Measurements from ENCODE around the gene SSR3. TPM values are rescaled to one million over a fixed set of nuclear protein-coding genes. Genes with fewer than 3 reads are reported as not detected.

SSR3 gene
- total RNA-seq, 1 experiment from 2014 or later: 177 TPM

- POLR2A ChIA-PET: no interaction called here
Measured at GRCh38 chr3:156601497-156601896, 46.6 kb upstream of the SSR3 start.

GRCh38 chr3:156600834-156601233 is 45.9 kb upstream of the SSR3 start:
- no peak for ATAC-seq
- H3K4me3 ChIP-seq (replicated peaks in 1 of 2; ENCODE audit: low read depth in 1 of 2, low read length in 2 of 2): no peak overlapping the region
- H3K9ac ChIP-seq (ENCODE audit: low read length): no peak overlapping the region
- no peak overlapping the region for H3K27ac ChIP-seq (ENCODE audit: low read depth, low read length)
- ChIA-PET CTCF (no interaction called here), POLR2A (no interaction called here), RAD21 (ENCODE audit: low non-redundant PET in 1 of 2, low total read pairs in 2 of 2, uncharacterized antibody in 2 of 2, unreplicated experiment in 2 of 2) (no interaction called here)
- no peaks in the 10 kb centered on the region for H3K36me3 ChIP-seq (ENCODE audit: control insufficient read depth in 1 of 2, insufficient read depth in 2 of 2, low read length in 2 of 2)
- intact Hi-C loops (cut with micrococcal nuclease): no loop called here
- BruUV-seq (replicated peaks): no TSS peak
- H3K4me1 ChIP-seq (ENCODE audit: control insufficient read depth in 1 of 2, insufficient read depth in 2 of 2, low read length in 2 of 2): peaks cover 0 to 19% of the 10 kb centered on the region in 2 experiments; a peak in 2 of 4 replicates
- no peak overlapping the region for H3K4me2 ChIP-seq (ENCODE audit: low read length)
- H4K20me1 ChIP-seq (ENCODE audit: insufficient read depth): no peaks in the 10 kb centered on the region
- H3K9me2 ChIP-seq (ENCODE audit: insufficient read depth): no peaks in the 10 kb centered on the region
- no peaks in the 10 kb centered on the region for H3K9me3 ChIP-seq (ENCODE audit: control insufficient read depth in 1 of 2, insufficient read depth in 1 of 2, low read depth in 1 of 2, low read length in 2 of 2)
- TF ChIP-seq SRF (IDR thresholded peaks at IDR 0.05; ENCODE audit: low read depth): no peak
- no peak for TF ChIP-seq ELF1 (IDR thresholded peaks at IDR 0.05; ENCODE audit: borderline replicate concordance, low read depth)
- TF ChIP-seq ZFX (IDR thresholded peaks at IDR 0.05): no peak
- TF ChIP-seq, protein P1, sequence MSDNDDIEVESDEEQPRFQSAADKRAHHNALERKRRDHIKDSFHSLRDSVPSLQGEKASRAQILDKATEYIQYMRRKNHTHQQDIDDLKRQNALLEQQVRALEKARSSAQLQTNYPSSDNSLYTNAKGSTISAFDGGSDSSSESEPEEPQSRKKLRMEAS (IDR thresholded peaks at IDR 0.05): no peak
- no peak for TF ChIP-seq POLR2AphosphoS5 (IDR thresholded peaks at IDR 0.05; ENCODE audit: low read depth, low read length)
- TF ChIP-seq, protein P2, sequence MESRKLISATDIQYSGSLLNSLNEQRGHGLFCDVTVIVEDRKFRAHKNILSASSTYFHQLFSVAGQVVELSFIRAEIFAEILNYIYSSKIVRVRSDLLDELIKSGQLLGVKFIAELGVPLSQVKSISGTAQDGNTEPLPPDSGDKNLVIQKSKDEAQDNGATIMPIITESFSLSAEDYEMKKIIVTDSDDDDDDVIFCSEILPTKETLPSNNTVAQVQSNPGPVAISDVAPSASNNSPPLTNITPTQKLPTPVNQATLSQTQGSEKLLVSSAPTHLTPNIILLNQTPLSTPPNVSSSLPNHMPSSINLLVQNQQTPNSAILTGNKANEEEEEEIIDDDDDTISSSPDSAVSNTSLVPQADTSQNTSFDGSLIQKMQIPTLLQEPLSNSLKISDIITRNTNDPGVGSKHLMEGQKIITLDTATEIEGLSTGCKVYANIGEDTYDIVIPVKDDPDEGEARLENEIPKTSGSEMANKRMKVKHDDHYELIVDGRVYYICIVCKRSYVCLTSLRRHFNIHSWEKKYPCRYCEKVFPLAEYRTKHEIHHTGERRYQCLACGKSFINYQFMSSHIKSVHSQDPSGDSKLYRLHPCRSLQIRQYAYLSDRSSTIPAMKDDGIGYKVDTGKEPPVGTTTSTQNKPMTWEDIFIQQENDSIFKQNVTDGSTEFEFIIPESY (IDR thresholded peaks at IDR 0.05; ENCODE audit: extremely low read depth, insufficient replicate concordance, low read length): no peak
- TF ChIP-seq CTCF (IDR thresholded peaks at IDR 0.05 in 2 of 3, conservative IDR thresholded peaks at IDR 0.05 in 1 of 3; ENCODE audit: borderline replicate concordance in 1 of 3, insufficient read depth in 1 of 3, low read depth in 2 of 3, low read length in 2 of 3): no peak
- no peak for TF ChIP-seq SIN3A (IDR thresholded peaks at IDR 0.05; ENCODE audit: low read depth)
- no peak for TF ChIP-seq EZH2phosphoT487 (IDR thresholded peaks at IDR 0.05; ENCODE audit: borderline replicate concordance)
- TF ChIP-seq TCF7L2 (IDR thresholded peaks at IDR 0.05; ENCODE audit: borderline replicate concordance, extremely low read depth, insufficient read depth, insufficient read length): no peak
- TF ChIP-seq RAD21 (IDR thresholded peaks at IDR 0.05; ENCODE audit: low read depth): no peak
- TF ChIP-seq YY1 (IDR thresholded peaks at IDR 0.05; ENCODE audit: extremely low read depth, insufficient replicate concordance, low read depth, low read length): no peak
- no peak for TF ChIP-seq SP1 (IDR thresholded peaks at IDR 0.05; ENCODE audit: low read depth)
- TF ChIP-seq FOSL1 (IDR thresholded peaks at IDR 0.05; ENCODE audit: low read depth): no peak
- TF ChIP-seq CBX3 (IDR thresholded peaks at IDR 0.05; ENCODE audit: low read depth): no peak
- no peak overlapping the region for H2AFZ ChIP-seq (ENCODE audit: low read depth, low read length, poor library complexity, severe bottlenecking)
- DNase-seq (ENCODE audit: low read depth, low spot score): no peak
- H3K27me3 ChIP-seq (ENCODE audit: insufficient read depth, low read length): no peaks in the 10 kb centered on the region
- H3K79me2 ChIP-seq (ENCODE audit: insufficient read depth, low read length): no peaks in the 10 kb centered on the region

More at GRCh38 chr3:156601497-156601896, 46.6 kb upstream of the SSR3 start:
- no peak overlapping the region for H2AFZ ChIP-seq (ENCODE audit: low read depth, low read length, poor library complexity, severe bottlenecking)
- no peaks in the 10 kb centered on the region for H3K9me2 ChIP-seq (ENCODE audit: insufficient read depth)
- no peaks in the 10 kb centered on the region for H4K20me1 ChIP-seq (ENCODE audit: insufficient read depth)
- ChIA-PET RAD21 (ENCODE audit: low non-redundant PET in 1 of 2, low total read pairs in 2 of 2, uncharacterized antibody in 2 of 2, unreplicated experiment in 2 of 2) (no interaction called here), CTCF (no interaction called here)
- no TSS peak for BruUV-seq (replicated peaks)
- no peaks in the 10 kb centered on the region for H3K79me2 ChIP-seq (ENCODE audit: insufficient read depth, low read length)
- peaks cover 0 to 19% of the 10 kb centered on the region in 2 experiments; a peak in 2 of 4 replicates for H3K4me1 ChIP-seq (ENCODE audit: control insufficient read depth in 1 of 2, insufficient read depth in 2 of 2, low read length in 2 of 2)
- TF ChIP-seq ZNF274 (IDR thresholded peaks at IDR 0.05; ENCODE audit: low read depth, low read length): no peak
- TF ChIP-seq YY1 (IDR thresholded peaks at IDR 0.05; ENCODE audit: extremely low read depth, insufficient replicate concordance, low read depth, low read length): no peak
- TF ChIP-seq ELF1 (IDR thresholded peaks at IDR 0.05; ENCODE audit: borderline replicate concordance, low read depth): no peak
- no peak for TF ChIP-seq ZFX (IDR thresholded peaks at IDR 0.05)
- no peak overlapping the region for H3K4me3 ChIP-seq (replicated peaks in 1 of 2; ENCODE audit: low read depth in 1 of 2, low read length in 2 of 2)
- no peak overlapping the region for H3K27ac ChIP-seq (ENCODE audit: low read depth, low read length)
- no peak overlapping the region for H3K9ac ChIP-seq (ENCODE audit: low read length)
- no peaks in the 10 kb centered on the region for H3K36me3 ChIP-seq (ENCODE audit: control insufficient read depth in 1 of 2, insufficient read depth in 2 of 2, low read length in 2 of 2)
- intact Hi-C loops (cut with micrococcal nuclease): no loop called here
- ATAC-seq: no peak
- no peaks in the 10 kb centered on the region for H3K9me3 ChIP-seq (ENCODE audit: control insufficient read depth in 1 of 2, insufficient read depth in 1 of 2, low read depth in 1 of 2, low read length in 2 of 2)
- no peak overlapping the region for H3K4me2 ChIP-seq (ENCODE audit: low read length)
- H3K27me3 ChIP-seq (ENCODE audit: insufficient read depth, low read length): no peaks in the 10 kb centered on the region
- DNase-seq (ENCODE audit: low read depth, low spot score): no peak

Data from HCT116 (cell line).